Measurements from ENCODE around the gene JAKMIP2.

- no peak for TF ChIP-seq EZH2phosphoT487 (IDR thresholded peaks at IDR 0.05; ENCODE audit: borderline replicate concordance, low read depth)
- TF ChIP-seq JUND (IDR thresholded peaks at IDR 0.05), result no peak
- TF ChIP-seq, protein P1, sequence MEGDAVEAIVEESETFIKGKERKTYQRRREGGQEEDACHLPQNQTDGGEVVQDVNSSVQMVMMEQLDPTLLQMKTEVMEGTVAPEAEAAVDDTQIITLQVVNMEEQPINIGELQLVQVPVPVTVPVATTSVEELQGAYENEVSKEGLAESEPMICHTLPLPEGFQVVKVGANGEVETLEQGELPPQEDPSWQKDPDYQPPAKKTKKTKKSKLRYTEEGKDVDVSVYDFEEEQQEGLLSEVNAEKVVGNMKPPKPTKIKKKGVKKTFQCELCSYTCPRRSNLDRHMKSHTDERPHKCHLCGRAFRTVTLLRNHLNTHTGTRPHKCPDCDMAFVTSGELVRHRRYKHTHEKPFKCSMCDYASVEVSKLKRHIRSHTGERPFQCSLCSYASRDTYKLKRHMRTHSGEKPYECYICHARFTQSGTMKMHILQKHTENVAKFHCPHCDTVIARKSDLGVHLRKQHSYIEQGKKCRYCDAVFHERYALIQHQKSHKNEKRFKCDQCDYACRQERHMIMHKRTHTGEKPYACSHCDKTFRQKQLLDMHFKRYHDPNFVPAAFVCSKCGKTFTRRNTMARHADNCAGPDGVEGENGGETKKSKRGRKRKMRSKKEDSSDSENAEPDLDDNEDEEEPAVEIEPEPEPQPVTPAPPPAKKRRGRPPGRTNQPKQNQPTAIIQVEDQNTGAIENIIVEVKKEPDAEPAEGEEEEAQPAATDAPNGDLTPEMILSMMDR (IDR thresholded peaks at IDR 0.05), result no peak
- TF ChIP-seq RXRA (IDR thresholded peaks at IDR 0.05; ENCODE audit: borderline replicate concordance, low read depth), result no peak
- no peak for TF ChIP-seq SIN3A (IDR thresholded peaks at IDR 0.05; ENCODE audit: borderline replicate concordance, low read depth, low read length)
- no peak for TF ChIP-seq USF2 (IDR thresholded peaks at IDR 0.05; ENCODE audit: borderline replicate concordance, low read depth, low read length)
- TF ChIP-seq GABPA (IDR thresholded peaks at IDR 0.05; ENCODE audit: low read depth), result no peak
- TF ChIP-seq EP300 (IDR thresholded peaks at IDR 0.05; ENCODE audit: borderline replicate concordance in 1 of 2, low read depth in 1 of 2, low read length in 1 of 2), result no peak
- TF ChIP-seq NRF1 (IDR thresholded peaks at IDR 0.05; ENCODE audit: low read depth, low read length), result no peak
- TF ChIP-seq TAF1 (IDR thresholded peaks at IDR 0.05; ENCODE audit: borderline replicate concordance, low read depth, low read length), result no peak
- no peak for TF ChIP-seq RFX5 (IDR thresholded peaks at IDR 0.05; ENCODE audit: low read length)
These were observed 218.9 kb downstream of the JAKMIP2 start for GRCh38 chr5:147563466-147564123.
